ENCODE data around the gene RIT2.

GRCh38 chr18:43012951-43013350, 102.5 kb downstream of the RIT2 start:
- TF ChIP-seq, protein P1, sequence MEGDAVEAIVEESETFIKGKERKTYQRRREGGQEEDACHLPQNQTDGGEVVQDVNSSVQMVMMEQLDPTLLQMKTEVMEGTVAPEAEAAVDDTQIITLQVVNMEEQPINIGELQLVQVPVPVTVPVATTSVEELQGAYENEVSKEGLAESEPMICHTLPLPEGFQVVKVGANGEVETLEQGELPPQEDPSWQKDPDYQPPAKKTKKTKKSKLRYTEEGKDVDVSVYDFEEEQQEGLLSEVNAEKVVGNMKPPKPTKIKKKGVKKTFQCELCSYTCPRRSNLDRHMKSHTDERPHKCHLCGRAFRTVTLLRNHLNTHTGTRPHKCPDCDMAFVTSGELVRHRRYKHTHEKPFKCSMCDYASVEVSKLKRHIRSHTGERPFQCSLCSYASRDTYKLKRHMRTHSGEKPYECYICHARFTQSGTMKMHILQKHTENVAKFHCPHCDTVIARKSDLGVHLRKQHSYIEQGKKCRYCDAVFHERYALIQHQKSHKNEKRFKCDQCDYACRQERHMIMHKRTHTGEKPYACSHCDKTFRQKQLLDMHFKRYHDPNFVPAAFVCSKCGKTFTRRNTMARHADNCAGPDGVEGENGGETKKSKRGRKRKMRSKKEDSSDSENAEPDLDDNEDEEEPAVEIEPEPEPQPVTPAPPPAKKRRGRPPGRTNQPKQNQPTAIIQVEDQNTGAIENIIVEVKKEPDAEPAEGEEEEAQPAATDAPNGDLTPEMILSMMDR (IDR thresholded peaks at IDR 0.05), result no peak
- TF ChIP-seq POLR2AphosphoS5 (IDR thresholded peaks at IDR 0.05), result no peak
- TF ChIP-seq EP300 (IDR thresholded peaks at IDR 0.05), result no peak
- no peak for TF ChIP-seq POLR2A (IDR thresholded peaks at IDR 0.05)
